ENCODE data around the gene GUCY1B1.

Gene GUCY1B1

DNA sequence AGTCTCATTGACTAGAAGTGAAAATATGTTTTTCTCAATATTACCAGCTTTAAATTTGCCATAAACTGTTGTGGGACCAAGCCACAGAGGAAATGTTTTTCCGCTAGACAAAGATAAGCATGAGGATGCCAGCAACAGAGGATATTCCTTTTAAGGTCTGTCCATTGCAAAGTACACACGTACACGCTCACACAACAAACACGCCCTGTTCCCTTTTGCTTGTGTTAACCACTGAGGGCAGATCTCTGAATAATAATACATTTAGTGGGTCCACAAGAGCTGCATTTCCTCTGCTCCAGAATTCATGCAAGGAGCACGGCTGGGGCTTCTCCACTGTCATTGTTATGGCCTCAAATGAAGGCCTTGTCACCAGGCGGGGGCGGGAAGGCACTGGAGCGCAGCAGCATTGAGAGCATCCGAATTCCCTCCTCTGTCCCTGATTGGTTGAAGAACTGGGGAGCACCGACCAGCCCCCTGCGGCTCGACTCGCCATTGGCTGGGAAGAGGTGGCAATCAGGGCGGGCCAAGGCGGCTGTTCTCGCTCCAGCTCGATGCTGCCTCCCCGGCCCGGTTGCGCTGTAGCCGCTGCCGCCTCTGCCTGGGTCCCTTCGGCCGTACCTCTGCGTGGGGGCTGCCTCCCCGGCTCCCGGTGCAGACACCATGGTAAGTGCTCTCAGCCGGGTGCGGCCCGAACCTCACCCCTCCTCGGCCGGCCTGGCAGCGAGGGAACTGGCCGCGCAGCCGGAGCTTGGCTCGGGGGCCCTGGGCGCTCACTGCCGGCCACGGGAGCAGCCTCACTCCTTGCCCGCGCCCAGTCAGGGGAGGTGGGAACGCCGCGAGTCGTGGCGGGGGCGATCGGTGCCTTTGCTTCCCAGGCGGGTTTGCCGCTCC is at the start of gene GUCY1B1:
TSS of gene GUCY1B1 (plus strand) at position 541 of the 891 bp plus-strand sequence. CDS start at position 661, 120 bp downstream.
- peak; percentile 69 for DNase-seq

- no peak for DNase-seq
Observed at GRCh38 chr4:155709918-155710317, 48.9 kb upstream of the GUCY1B1 start.

GRCh38 chr4:155711556-155711955 is 47.3 kb upstream of the GUCY1B1 start:
- DNase-seq, result no peak

GRCh38 chr4:155712846-155713245 is 46.0 kb upstream of the GUCY1B1 start:
- no peak for DNase-seq

GRCh38 chr4:155713911-155714310 is 44.9 kb upstream of the GUCY1B1 start:
- no peak for DNase-seq

- no peak for DNase-seq
Observed at GRCh38 chr4:155722336-155722735, 36.5 kb upstream of the GUCY1B1 start.

DNA sequence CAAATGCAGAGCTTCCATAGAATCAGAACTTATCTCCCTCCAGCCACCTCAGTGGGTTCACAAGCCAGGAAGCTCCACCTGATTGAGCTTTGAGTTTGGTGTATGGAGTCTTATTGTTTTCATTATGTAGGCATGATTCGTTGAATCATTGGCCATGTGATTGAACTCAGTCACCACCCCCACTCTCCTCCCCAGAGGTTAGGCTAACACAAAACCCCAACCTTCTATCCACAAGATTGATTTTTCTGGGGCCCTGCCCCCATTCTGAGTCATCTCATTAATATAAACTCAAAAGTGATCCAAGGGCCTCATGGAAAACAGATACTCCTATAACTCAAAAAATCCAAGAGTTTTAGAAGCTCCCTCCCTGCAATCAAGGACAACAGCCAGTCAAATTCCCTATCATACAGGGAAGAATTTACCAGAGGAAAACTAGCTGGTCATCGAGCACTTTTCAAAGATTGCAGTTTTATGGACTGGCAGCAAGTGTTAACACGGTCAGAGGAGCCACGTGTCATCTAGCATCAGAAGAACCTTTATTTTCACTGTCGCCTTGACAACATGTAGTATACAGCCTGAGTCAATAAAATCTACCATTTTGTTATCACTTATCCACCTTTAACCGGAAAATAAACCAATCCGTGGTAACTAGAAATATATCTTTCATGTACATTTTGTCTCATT is 35.9 kb upstream of the GUCY1B1 start:
- no peak for DNase-seq

DNA sequence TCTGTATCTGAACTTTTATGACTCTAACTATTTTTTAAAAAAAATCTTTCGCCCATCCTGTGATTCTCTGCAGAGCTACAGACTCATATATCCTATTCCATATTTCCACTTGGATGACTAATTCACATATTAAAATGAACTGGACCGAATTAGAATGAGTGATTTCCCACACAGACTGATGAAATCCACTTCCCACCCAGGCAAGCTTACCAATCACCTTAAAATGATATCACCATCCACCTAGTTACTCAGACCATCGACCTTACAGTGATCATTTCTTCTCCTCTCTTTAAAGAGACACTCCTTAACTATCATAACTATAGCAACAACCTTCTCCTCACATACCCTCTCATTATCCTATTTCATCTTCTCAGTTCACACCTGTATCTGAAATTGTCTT is 34.1 kb upstream of the GUCY1B1 start:
- DNase-seq, result no peak

- DNase-seq, result no peak
Observed at GRCh38 chr4:155734065-155734464, 24.8 kb upstream of the GUCY1B1 start.

DNA sequence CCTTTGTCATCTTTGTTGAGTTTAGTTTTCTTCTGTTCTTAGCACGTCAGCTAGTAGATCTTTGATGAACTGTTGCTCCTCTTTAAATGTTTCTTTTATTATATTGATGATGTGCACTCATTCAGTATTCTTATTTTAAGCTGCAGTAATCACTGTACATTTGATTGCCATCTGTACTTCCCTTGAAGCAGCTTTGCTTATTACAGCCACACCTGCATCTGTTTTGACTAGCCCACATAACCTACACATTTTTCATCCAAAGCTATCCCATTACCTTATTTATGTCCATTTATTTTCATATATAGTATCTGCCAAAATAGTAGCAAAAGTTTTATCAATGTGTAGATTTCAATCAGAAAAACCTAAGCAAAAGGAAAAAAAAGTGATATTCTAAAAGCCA is 23.9 kb upstream of the GUCY1B1 start:
- DNase-seq, result no peak

- no peak for DNase-seq
Observed at GRCh38 chr4:155735496-155735895, 23.3 kb upstream of the GUCY1B1 start.

- no peak for DNase-seq
Observed at GRCh38 chr4:155738548-155738947, 20.3 kb upstream of the GUCY1B1 start.

DNA sequence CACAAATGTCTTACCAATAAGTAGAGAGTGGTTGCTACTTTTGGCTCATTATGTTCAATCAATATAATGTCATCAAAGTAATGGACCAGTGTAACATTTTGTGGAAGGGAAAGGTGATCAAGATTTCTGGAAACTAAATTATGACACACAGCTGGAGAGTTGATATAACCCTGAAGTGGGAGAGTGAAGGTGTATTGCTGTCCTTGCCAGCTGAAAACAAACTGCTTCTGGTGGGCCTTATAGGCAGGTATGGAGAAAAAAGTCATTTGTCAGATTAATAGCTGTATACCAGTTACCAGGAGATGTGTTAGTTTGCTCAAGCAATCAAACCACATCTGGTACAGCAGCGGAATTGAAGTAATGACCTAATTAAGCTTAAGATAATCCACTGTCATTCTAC is 17.3 kb upstream of the GUCY1B1 start:
- DNase-seq, result no peak

DNA sequence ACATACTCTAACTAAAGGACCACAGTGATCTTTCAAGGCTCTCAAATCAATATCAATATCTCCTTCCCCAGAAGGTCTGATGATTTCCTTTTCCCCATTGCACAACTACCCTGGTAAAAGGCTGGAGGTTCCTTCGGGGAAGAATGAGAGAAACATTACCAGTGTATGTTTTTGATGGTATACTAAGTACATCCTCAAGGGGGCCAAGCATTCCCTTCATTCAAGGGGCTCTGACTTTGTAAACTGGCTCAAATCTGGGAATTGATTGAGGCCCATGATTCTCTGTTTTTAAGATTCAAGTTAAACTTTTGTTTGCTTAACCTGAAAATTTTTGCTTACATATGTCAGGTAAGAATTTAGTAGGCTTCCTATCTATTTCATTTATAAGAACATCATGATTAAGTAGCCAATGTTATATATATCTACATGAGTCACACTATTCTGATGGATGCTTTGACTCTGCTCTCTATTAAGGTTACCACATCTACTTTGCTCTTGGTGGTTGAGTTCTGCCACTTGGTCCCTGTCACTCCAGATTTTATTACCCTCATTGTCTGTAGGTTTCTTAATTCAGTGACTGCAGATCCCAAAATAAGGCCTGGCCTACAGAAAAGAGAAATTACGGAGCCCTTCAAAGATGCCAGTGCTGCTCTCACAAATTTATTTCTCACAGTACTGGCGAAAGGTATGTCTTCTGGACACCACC is 16.4 kb upstream of the GUCY1B1 start:
- DNase-seq, result no peak

- no peak for DNase-seq
Observed at GRCh38 chr4:155745984-155746383, 12.8 kb upstream of the GUCY1B1 start.

GRCh38 chr4:155748039-155748438 is 10.8 kb upstream of the GUCY1B1 start:
- no peak for DNase-seq

DNA sequence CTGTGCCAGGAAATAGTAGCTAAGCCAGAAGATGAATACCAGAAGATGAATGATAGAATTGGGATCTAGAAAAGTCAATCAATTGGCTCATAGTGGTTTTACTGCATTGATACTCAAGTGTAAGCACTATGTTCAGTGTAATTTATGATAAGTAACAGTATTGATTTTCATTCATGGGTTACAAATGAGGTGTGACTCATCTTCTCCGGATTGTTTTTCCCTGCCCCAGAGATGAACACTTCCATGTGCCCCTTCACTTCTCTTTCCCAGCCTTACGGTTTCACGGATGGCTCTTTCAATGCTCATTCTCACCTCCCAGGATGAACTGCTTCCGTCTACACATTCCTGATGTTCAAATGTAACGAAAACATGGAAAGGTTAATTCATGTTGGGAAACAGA is 9.8 kb upstream of the GUCY1B1 start:
- DNase-seq, result no peak

- no peak for DNase-seq
Observed at GRCh38 chr4:155751569-155751968, 7.3 kb upstream of the GUCY1B1 start.

GRCh38 chr4:155757745-155758265 is 1.0 kb upstream of the GUCY1B1 start:
- peak; percentile 6 for DNase-seq

GRCh38 chr4:155759372-155760252 is 791 bp downstream of the GUCY1B1 start:
- DNase-seq, result peak; percentile 1

DNA sequence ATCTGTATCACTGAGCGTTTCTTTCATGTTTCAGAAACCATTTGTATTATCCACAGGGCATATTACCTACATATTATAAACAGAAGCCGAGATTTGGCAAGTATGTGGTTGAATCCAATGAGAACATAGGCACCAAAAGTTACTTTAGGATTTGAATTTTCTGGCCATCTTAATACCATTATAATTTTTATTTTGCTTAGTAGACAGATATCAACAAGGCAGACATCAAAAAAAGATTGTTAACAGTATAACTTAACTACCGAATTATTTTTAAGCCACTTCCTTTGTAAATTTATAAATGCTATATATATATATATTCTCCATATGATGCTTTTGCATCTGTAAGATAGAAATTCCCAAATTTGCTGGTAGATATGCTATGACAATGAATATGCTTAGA is 2.2 kb downstream of the GUCY1B1 start:
- DNase-seq, result no peak

- DNase-seq, result no peak
Observed at GRCh38 chr4:155761916-155762315, 3.1 kb downstream of the GUCY1B1 start.
